Cerebellar cortex (tissue), 1 donor: Measurements from ENCODE around the gene DMD.
A peak's percentile ranks its signal among the peaks of the same experiment; 100 is the strongest.

ENCODE experiments used
- DNase-seq: peaks from one replicate; pipeline ENCODE4 v3.0.0-alpha.2; 2015; ENCODE audit warnings: low spot score

Gene DMD

DNA sequence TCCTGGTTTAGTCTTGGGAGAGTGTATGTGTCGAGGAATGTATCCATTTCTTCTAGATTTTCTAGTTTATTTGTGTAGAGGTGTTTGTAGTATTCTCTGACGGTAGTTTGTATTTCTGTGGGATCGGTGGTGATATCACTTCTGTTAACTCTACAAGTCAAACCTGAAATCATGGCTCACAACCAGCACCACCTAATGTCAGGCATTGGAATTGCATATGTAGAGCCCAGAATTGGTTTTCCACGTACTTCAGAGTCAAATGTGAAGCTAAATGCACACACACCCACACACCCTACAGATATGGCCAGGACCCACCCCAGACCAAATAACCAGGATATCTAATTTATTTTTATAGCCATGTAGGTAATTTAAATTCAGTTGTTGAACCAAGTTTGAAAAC lies 964.7 kb downstream of the DMD start:
- peak; percentile 8 for DNase-seq

- DNase-seq = no peak
Observed at GRCh38 chrX:32195611-32196010, 1015.7 kb downstream of the DMD start.

- no peak for DNase-seq
Observed at GRCh38 chrX:32191316-32191715, 1020.0 kb downstream of the DMD start.

DNA sequence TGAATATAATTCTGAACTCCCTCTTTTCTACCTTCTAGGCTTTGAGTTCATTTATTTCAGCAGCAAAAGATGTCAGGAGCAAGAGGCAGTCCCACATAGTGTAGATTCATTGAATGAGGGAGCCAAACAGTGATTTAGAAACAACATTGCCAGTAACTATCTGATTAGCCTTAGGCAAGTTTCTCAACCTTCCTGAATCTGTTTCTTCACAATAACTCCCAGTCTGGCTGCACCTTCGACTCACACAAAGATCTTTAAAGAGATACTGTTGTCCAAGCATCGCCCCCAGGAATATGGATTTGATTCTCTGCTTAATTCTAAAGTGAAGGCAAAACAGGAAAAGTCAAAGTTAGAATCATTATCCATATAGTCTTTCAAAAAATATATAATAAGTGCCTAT lies 1026.2 kb downstream of the DMD start:
- no peak for DNase-seq

DNA sequence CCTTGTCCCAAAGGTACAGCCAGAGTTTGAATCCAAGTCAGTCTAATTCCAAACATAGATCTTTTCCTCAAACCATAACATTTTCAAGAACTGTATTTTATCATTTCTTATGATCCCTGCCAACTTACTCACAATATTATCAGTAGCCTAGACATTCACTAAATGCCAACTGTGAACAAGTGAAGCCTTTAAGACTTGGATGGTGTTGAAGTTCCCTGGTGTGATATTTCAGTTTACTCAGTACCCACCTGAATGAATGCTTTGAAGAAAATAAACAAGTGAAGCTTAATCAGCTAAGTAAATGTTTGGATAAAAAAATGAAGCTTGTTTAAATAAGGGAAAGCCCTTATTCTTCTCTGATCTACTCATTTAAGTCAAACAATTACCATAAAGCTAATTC lies 1028.3 kb downstream of the DMD start:
- DNase-seq = no peak

GRCh38 chrX:32176510-32176909 lies 1034.8 kb downstream of the DMD start:
- no peak for DNase-seq

GRCh38 chrX:32170481-32170880 lies 1040.9 kb downstream of the DMD start:
- no peak for DNase-seq

DNA sequence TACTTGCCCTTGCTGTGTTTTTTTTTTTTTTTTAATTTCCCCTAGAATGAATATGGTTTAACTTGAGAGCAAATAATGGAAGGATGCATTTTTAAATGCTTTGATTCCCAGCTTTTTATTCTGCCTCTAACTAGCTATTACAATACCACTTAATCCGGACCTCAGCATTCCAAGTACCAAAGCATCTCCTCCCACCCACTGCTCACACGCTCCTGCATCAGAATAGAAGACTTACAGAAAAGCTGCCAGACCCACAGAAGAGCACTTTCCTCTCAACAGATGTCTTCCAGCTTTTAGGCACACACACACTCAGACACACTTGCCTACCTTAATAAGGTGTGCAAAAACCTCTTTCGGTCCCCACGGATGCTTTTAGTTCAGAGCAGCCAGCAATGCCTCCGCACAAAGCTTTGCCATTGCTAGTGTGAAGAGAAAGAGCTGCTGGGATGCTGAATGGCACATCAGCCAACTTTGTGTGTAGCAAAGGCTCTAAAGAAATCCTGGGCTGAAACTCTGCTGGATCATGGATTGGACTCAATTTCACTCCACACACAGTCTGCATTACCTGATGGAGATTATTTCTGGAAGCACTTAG lies 1056.2 kb downstream of the DMD start:
- peak; percentile 75 for DNase-seq

DNA sequence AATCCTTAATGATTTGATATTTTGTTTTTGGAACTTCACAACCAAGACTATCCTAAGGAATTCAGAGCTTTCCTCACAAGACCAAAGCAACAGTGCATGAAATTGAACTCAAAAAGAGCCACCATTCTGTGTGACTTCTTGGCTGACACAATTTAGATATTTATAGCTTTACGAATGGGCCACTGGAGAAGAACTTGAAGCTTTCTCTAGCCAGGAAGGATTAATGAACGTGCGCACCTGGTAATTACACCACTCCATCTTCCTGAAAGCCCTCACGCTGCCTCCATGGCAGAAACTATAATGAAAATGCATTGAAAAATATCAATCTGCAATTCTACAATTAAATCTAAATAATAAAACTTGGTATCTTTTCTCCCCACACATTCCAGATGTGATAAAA lies 1057.8 kb downstream of the DMD start:
- DNase-seq = peak; percentile 46

DNA sequence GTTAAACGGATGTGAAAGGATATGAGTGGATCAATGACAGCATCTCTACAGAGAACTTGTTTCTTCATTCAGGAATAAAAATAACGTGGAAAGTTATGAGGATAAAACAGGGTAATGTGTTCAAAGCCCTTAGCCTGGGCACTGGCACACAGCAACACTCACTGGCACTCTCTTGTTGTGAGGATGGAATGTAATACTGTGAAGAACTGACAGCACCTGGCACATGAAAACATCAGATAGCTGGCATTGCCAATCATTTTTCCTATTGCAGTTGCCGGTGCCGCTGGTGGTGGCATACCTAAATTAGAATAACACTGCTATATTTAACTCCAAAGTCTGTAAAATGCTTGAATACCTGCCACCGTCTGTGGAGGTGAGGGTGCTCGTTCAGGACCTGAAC lies 1061.2 kb downstream of the DMD start:
- DNase-seq = peak; percentile 27

DNA sequence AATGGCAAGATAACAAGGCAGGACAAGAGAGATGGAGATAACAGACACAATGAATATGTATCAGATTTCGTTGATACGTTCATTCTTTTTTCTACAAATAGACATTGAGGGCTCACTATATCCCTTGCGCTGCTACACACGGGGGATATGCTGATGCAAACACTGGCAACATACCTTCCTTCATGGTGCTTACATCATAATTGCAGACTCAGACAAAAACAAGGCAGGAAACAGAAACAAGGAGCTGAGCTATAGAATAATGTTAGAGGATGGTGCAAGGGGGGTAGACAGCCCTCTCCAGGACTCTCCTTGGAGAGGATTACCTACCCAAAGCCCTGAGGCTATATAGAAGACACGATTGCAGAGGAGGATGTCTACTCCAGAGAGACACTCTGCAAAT lies 1069.5 kb downstream of the DMD start:
- DNase-seq = no peak

GRCh38 chrX:32139476-32139875 lies 1071.9 kb downstream of the DMD start:
- DNase-seq = no peak

GRCh38 chrX:32137525-32137924 lies 1073.8 kb downstream of the DMD start:
- no peak for DNase-seq

DNA sequence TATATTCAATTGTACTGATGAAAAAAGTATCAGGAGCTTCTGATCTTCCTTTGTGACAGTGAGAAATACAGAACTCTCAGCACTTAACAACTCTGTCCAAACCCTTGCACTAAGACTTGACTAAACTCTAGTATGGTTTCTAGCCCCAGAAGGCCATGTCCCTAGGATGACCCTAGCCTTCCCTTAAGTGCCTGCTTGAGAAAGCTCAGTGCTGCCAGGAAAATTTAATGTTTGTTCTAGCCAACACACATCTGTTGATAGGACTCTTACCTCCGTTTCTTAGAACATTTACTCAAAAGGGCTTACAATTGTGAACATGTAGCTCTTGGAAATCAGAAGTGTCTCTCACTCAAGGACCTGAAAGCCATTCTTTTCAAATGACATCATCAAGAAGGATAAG lies 1084.4 kb downstream of the DMD start:
- no peak for DNase-seq

DNA sequence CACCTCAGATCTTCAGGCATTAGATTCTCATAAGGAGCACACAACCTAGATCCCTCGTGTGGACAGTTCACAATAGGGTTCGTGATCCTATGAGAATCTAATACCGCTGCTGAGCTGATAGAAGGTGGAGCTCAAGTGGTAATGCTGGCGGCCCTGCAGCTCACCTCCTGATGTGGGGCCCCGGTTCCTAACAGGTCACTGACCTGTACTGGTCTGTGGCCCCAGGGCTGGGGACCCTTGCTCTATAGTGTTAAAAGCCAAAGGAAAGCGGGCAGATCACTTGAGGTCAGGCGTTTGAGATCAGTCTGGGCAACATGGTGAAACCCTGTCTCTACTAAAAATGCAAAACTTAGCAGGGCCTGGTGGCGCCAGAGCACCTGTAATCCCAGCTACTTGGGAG lies 1092.5 kb downstream of the DMD start:
- DNase-seq = no peak

DNA sequence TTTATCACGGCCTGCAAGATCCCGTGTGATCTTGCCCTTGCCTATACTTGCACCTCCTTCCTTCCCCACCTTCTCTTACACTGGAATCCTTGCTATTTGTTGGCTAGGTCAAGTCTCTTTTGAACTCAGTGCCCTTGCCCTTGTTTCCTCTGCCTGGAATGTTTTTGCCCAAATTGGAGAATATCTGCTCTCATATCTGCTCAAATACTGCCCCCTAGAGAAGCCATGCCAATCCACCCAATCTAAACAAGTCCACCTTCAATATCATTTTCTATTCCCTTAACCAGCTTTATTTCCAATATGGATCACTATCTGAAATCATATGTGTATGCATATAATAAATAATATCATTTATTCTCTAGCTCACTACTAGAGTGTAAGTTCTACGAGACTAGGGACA lies 1095.3 kb downstream of the DMD start:
- no peak for DNase-seq

DNA sequence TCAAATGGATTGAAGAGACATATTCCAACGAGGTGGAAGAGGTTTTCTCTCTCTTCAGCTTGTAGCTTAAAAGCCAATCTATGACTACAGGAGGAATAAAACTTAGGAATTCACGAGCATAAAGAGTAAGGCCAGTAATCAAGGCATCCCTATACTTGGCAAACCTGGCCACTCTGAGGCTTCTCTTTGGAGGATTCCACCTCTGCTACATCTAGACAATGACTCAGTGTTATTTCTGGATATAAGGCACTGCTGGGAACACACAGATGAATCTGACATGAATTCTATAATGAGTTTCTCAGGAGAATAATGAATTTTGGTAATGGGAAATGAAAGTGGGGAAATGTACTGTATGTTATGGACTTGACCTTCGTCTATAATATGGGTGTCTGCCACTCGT lies 1123.7 kb downstream of the DMD start:
- no peak for DNase-seq

GRCh38 chrX:32084757-32085156 lies 1126.6 kb downstream of the DMD start:
- DNase-seq = no peak

DNA sequence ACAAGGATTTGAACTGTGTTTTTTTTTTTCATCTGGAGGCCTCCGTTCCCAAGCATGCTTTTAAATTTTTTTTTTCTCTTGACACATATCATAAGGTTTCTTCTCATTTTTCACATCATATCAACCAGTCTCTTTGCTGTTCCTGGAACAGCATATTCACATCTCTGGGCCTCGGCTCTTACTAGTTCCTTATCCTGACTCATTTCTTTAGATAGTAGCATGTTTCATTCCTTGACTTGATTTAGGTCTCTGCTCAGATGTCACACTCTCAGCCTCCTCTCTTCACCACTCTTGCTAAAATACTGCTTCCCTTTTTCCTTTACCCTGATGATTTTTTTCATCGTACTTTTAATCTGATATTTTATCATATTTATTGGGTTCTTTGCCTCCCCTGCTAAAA lies 1163.1 kb downstream of the DMD start:
- DNase-seq = no peak

DNA sequence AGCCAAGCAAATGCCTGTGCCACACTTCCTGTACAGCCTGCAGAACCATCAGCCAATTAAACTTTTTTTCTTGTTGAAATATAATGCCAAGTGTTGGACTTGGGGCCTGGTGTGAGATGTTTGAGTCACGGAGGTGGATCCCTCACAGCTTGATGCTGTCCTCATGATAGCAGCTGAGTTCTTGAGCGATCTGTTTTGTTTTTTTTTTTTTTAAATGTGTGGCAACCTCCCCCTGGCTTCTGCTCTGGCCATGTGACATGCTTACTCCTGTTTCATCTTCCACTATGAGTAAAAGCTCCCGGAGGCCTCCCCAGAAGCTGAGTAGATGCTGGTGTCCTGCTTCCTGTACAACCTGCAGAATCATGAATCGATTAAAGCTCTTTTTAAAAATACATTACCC lies 1166.2 kb downstream of the DMD start:
- no peak for DNase-seq

DNA sequence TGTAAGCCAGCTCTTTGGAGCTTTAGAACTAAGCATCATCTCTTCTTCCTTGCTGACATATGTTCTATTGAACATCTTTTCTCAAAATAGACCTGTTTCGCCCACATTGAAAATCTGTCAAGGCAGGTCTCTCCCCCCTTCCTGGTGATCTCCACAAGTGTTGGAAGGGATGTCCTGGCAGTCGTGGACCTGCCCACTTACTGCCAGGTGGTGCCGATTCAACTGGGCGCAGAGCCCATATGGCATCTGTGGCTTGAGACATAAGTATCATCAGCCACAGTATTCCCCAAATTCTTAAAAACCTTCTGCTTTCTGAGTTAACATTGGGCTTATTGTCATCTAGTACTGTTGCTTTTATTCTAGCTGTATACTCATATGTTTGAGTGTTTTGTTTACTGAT lies 1170.2 kb downstream of the DMD start:
- peak; percentile 82 for DNase-seq

DNA sequence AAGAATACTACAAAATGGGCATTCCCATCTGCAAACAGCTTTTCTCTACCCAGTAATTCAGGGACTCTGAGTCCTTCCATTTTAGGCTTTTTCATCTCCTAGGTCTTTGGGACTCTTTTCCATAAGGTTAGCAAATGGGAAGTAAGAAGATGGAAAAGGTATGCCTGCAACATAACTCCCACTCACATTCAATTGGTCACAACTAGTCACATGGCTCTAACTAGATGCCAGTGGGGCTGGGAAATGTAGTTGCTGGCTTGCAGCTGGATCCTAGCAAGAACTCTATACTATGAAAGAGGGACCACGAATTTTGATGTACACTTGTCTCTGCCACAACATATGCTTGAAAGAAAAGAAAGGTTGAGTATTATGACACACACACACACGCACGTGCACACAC lies 1184.6 kb downstream of the DMD start:
- DNase-seq = no peak

- DNase-seq = no peak
Observed at GRCh38 chrX:32024072-32024471, 1187.3 kb downstream of the DMD start.

GRCh38 chrX:32016195-32016594 lies 1195.2 kb downstream of the DMD start:
- no peak for DNase-seq

DNA sequence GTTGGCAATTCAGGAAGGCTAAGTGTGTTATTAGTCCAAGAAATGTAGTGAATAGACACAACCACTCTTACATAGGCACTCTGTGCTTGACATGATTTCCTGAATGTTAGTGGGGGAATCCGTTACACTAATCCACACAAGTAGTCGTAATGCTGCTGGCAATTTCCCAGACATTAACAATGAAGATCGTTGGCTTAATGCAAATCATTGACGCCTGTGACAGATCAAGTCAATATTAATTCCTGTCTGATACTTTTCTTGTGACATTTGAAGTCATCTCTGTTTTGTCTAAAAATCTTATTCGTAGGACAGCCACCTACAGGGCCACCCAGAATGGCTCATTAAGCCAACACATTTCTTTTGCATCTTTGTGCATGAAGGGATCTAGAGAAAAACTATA lies 1200.4 kb downstream of the DMD start:
- DNase-seq = no peak
